Kidney (tissue), 14 donors: Measurements from ENCODE around the gene PALM. TPM values are rescaled to one million over a fixed set of nuclear protein-coding genes. Genes with fewer than 3 reads are reported as not detected.

Experiments used
- DNase-seq, 5 donors: peaks; one replicate each; pipeline ENCODE4 v3.0.0-alpha.2; 2013 to 2020
- FAIRE-seq: peaks from 2 replicates; lab custom pipeline; 2012; peaks lifted over from hg19 to GRCh38; lab: Jason Lieb, UNC
- H3K27ac ChIP-seq, 2 donors: one replicate each; pipeline ENCODE4 v1.7.0; 2013; ENCODE audit warnings: low read depth in 2 of 2, low read length in 2 of 2, inconsistent platforms in 1 of 2
- H3K27me3 ChIP-seq: one replicate; pipeline ENCODE4 v1.7.1; 2013; ENCODE audit warnings: low read length, inconsistent platforms; ENCODE audit not compliant: control insufficient read depth, insufficient read depth
- H3K36me3 ChIP-seq, 3 donors: one replicate each; pipeline versions ENCODE4 v1.7.0 to v1.7.1; 2013; ENCODE audit warnings: low read length in 3 of 3, control low read depth in 1 of 3, inconsistent platforms in 1 of 3; ENCODE audit not compliant: insufficient read depth in 3 of 3, control insufficient read depth in 2 of 3
- H3K4me1 ChIP-seq, 3 donors: one replicate each; pipeline versions ENCODE4 v1.7.0 to v1.7.1; 2013; ENCODE audit warnings: low read length in 3 of 3, inconsistent platforms in 1 of 3, low read depth in 1 of 3; ENCODE audit not compliant: control insufficient read depth in 2 of 3, insufficient read depth in 2 of 3
- H3K4me3 ChIP-seq, 3 donors: one replicate each; pipeline versions ENCODE4 v1.7.0 to v1.8.1; 2013; ENCODE audit warnings: low read length in 3 of 3, control low read depth in 1 of 3, inconsistent platforms in 1 of 3
- H3K9ac ChIP-seq, 3 donors: one replicate each; pipeline versions ENCODE4 v1.7.0 to v1.7.1; 2013; ENCODE audit warnings: low read length in 3 of 3, control low read depth in 1 of 3, inconsistent platforms in 1 of 3
- H3K9me3 ChIP-seq, 3 donors: one replicate each; pipeline versions ENCODE4 v1.7.0 to v1.7.1; 2013; ENCODE audit warnings: low read length in 3 of 3, control low read depth in 1 of 3, inconsistent platforms in 1 of 3; ENCODE audit not compliant: control insufficient read depth in 2 of 3, insufficient read depth in 1 of 3
- intact Hi-C: fragments of 100-400 bp; cut with DNase I; formaldehyde crosslinking; loops from one replicate; pipeline ENCODE4 v1.11.1; 2022
- polyA plus RNA-seq: library from polyadenylated mRNA; stranded (reverse); fragments of 350-450 nt; fragmentation: Illumina TruSeq; extraction: RNeasy Lipid Tissue Mini Kit (QIAGEN cat#74804); gene quantifications from one replicate; pipeline ENCODE4 v1.2.3, GENCODE V29; 2014; ENCODE audit warnings: low read depth, low replicate concordance; ENCODE audit not compliant: insufficient read depth
- total RNA-seq: library from RNA; stranded (reverse); fragmentation: NEBNext Ultra II Directional; extraction: Animal tissue kit (Norgen Biotek cat#: 25700); gene quantifications from one replicate; pipeline ENCODE4 v1.2.1, GENCODE V29; 2021
- TF ChIP-seq, protein P1 (sequence below): IDR thresholded peaks from 3 replicates; pipeline ENCODE4 v1.5.1; 2012; ENCODE audit warnings: mild to moderate bottlenecking, moderate library complexity, borderline replicate concordance; ENCODE audit not compliant: insufficient read depth; ENCODE audit errors: extremely low read depth
- donor health status: control.
- donor health status: control.
- donor health status: control.
- donor health status: control.
- donor health status: control.
- donor health status: DM: yes; HTN: yes; CAD: no.
- donor health status: Normal renal cell carcinoma (clear cell type).

The PALM gene
- total and polyA plus RNA-seq, 2 donors from 2014 or later: 49.4 to 92.3 TPM

GRCh38 chr19:781800-782184, 73.1 kb downstream of the PALM start:
- Histone ChIP-seq H3K9ac (peak overlapping the region in 1 of 3 donors; percentile 69), H3K27ac (peak overlapping the region; percentile 71 to 84), H3K4me3 (peak overlapping the region in 1 of 3 donors; percentile 60), H3K4me1 (peaks cover 0 to 16% (median 0%) of the 10 kb centered on the region in 3 donors), H3K27me3 (no peaks in the 10 kb centered on the region), H3K36me3 (no peaks in the 10 kb centered on the region), H3K9me3 (no peaks in the 10 kb centered on the region)
- intact Hi-C loops: no loop called here
- FAIRE-seq (no peak), DNase-seq (peak in 1 of 5 donors; percentile 44)
- TF ChIP-seq, protein P1, sequence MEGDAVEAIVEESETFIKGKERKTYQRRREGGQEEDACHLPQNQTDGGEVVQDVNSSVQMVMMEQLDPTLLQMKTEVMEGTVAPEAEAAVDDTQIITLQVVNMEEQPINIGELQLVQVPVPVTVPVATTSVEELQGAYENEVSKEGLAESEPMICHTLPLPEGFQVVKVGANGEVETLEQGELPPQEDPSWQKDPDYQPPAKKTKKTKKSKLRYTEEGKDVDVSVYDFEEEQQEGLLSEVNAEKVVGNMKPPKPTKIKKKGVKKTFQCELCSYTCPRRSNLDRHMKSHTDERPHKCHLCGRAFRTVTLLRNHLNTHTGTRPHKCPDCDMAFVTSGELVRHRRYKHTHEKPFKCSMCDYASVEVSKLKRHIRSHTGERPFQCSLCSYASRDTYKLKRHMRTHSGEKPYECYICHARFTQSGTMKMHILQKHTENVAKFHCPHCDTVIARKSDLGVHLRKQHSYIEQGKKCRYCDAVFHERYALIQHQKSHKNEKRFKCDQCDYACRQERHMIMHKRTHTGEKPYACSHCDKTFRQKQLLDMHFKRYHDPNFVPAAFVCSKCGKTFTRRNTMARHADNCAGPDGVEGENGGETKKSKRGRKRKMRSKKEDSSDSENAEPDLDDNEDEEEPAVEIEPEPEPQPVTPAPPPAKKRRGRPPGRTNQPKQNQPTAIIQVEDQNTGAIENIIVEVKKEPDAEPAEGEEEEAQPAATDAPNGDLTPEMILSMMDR: no peak

DNA sequence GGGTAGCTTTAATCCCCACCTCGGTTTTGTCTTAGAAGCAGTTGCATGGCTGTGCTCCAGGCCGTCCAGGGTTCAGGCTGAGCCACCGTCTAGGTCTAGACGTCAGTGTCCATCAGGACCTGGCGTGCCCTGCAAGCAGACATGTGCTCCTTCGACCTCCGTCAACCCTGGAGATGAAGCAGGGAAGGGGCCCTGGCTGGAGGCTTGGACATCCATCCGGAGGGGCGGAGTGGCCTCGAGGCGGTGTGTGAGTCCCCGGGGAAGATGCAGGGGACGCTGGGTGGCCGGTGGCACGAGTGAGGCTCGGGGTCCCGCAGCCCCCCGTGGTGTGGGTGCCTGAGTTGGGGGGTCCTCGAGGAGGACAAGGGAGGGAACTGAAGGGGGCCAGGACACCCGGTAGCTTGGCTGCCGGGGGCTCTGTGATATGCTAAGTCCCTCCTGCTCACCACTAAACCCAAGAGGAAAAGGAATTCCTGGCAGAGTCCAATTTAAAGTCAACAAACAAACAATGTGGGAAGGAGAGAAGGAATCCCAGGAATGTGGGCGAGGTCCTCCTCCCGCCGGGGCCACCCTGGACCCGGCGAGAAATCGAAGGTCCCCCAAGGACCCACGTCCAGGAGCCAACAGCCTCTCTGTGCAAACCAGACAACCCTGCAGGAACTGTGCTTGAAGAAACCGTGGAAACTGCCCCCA, 73.6 kb downstream of the PALM start:
- TF ChIP-seq, protein P1: no peak
- H3K36me3 ChIP-seq: no peaks in the 10 kb centered on the region
- H3K4me3 ChIP-seq: peak overlapping the region; percentile 26 to 60 (median 37)
- no peaks in the 10 kb centered on the region for H3K27me3 ChIP-seq
- DNase-seq (peak in 4 of 5 donors; percentile 61 to 88 (median 81)), FAIRE-seq (no peak)
- H3K4me1 ChIP-seq: peaks cover 0 to 16% (median 0%) of the 10 kb centered on the region in 3 donors
- intact Hi-C loops: no loop called here
- H3K9me3 ChIP-seq: no peaks in the 10 kb centered on the region
- peak overlapping the region in 2 of 3 donors; percentile 33 to 69 for H3K9ac ChIP-seq
- peak overlapping the region; percentile 71 to 84 for H3K27ac ChIP-seq

GRCh38 chr19:782878-783668, 74.3 kb downstream of the PALM start:
- H3K4me1 ChIP-seq: peaks cover 0 to 16% (median 0%) of the 10 kb centered on the region in 3 donors
- TF ChIP-seq, protein P1: no peak
- no peaks in the 10 kb centered on the region for H3K27me3 ChIP-seq
- H3K27ac ChIP-seq: peak overlapping the region; percentile 71 to 84
- FAIRE-seq (no peak), DNase-seq (peak in 3 of 5 donors; percentile 30 to 55 (median 37))
- H3K4me3 ChIP-seq: peak overlapping the region; percentile 26 to 60 (median 38)
- peak overlapping the region in 2 of 3 donors; percentile 33 to 69 for H3K9ac ChIP-seq
- no peaks in the 10 kb centered on the region for H3K36me3 ChIP-seq
- intact Hi-C loops: no loop called here
- no peaks in the 10 kb centered on the region for H3K9me3 ChIP-seq
